ENCODE measurements around the gene FMN1.

The FMN1 gene

GRCh38 chr15:32794973-32795372, 399.5 kb downstream of the FMN1 start:
- no peak for DNase-seq (ENCODE audit: low read depth, low spot score)
- no peak for TF ChIP-seq CTCF (IDR thresholded peaks at IDR 0.05; ENCODE audit: insufficient read depth, low read length, missing control alignments)
- ChIA-PET POLR2A (no interaction called here), CTCF (interaction anchor here (0.6 to 0.7 kb wide), 2 partner anchors 32 to 146 kb away, joined by 3 read pairs; no protein-coding TSS in a partner anchor)
- no peak overlapping the region for H3K4me3 ChIP-seq (ENCODE audit: low read depth, low read length)

- DNase-seq (ENCODE audit: low read depth, low spot score) = no peak
- no peak overlapping the region for H3K4me3 ChIP-seq (ENCODE audit: low read depth, low read length)
- no peak for TF ChIP-seq CTCF (IDR thresholded peaks at IDR 0.05; ENCODE audit: insufficient read depth, low read length, missing control alignments)
- CTCF ChIA-PET = interaction anchor here (0.9 kb wide), 1 partner anchor 130 kb away, joined by 4 read pairs; no protein-coding TSS in a partner anchor
- POLR2A ChIA-PET = no interaction called here
Measured at GRCh38 chr15:32792436-32792835, 402.1 kb downstream of the FMN1 start.

- ChIA-PET CTCF (interaction anchor here (0.8 to 1.9 kb wide), 6 partner anchors 9 to 205 kb away, joined by 3 to 6 read pairs (median 3); no protein-coding TSS in a partner anchor), POLR2A (interaction anchor here (0.6 kb wide), 1 partner anchor 35 kb away, joined by 3 read pairs; no protein-coding TSS in a partner anchor)
- TF ChIP-seq CTCF (IDR thresholded peaks at IDR 0.05; ENCODE audit: insufficient read depth, low read length, missing control alignments) = no peak
- H3K4me3 ChIP-seq (ENCODE audit: low read depth, low read length) = no peak overlapping the region
- DNase-seq (ENCODE audit: low read depth, low spot score) = no peak
Measured at GRCh38 chr15:32790352-32790999, 404.0 kb downstream of the FMN1 start.

- ChIA-PET POLR2A (no interaction called here), CTCF (interaction anchor here (1.1 to 1.6 kb wide), 2 partner anchors 21 to 206 kb away, joined by 4 read pairs; no protein-coding TSS in a partner anchor)
- TF ChIP-seq CTCF (IDR thresholded peaks at IDR 0.05; ENCODE audit: insufficient read depth, low read length, missing control alignments) = no peak
- no peak overlapping the region for H3K4me3 ChIP-seq (ENCODE audit: low read depth, low read length)
- no peak for DNase-seq (ENCODE audit: low read depth, low spot score)
Measured at GRCh38 chr15:32787949-32788348, 406.6 kb downstream of the FMN1 start.

- DNase-seq (ENCODE audit: low read depth, low spot score) = no peak
- TF ChIP-seq CTCF (IDR thresholded peaks at IDR 0.05; ENCODE audit: insufficient read depth, low read length, missing control alignments) = no peak
- H3K4me3 ChIP-seq (ENCODE audit: low read depth, low read length) = no peak overlapping the region
- CTCF ChIA-PET = no interaction called here
- POLR2A ChIA-PET = no interaction called here
Measured at GRCh38 chr15:32786906-32787305, 407.6 kb downstream of the FMN1 start.

- no peak overlapping the region for H3K4me3 ChIP-seq (ENCODE audit: low read depth, low read length)
- POLR2A ChIA-PET = interaction anchor here (0.6 kb wide), 1 partner anchor 14 kb away, joined by 3 read pairs; no protein-coding TSS in a partner anchor
- CTCF ChIA-PET = interaction anchor here (1.0 kb wide), 1 partner anchor 123 kb away, joined by 3 read pairs; no protein-coding TSS in a partner anchor
- DNase-seq (ENCODE audit: low read depth, low spot score) = no peak
- no peak for TF ChIP-seq CTCF (IDR thresholded peaks at IDR 0.05; ENCODE audit: insufficient read depth, low read length, missing control alignments)
Measured at GRCh38 chr15:32784581-32784980, 409.9 kb downstream of the FMN1 start.
